Measurements from ENCODE around the gene MEGF6.

The MEGF6 gene

GRCh38 chr1:3508757-3509415 lies 102.4 kb downstream of the MEGF6 start:
- Histone ChIP-seq H3K9me3 (no peaks in the 10 kb centered on the region), H3K36me3 (no peaks in the 10 kb centered on the region), H3K4me1 (no peaks in the 10 kb centered on the region), H3K4me3 (ENCODE audit: low read depth, low read length) (no peak overlapping the region), H3K27me3 (no peaks in the 10 kb centered on the region)
- TF ChIP-seq CTCF (IDR thresholded peaks at IDR 0.05; ENCODE audit: low read depth, low read length) = no peak
- DNase-seq = no peak

GRCh38 chr1:3507636-3508275 lies 103.6 kb downstream of the MEGF6 start:
- Histone ChIP-seq H3K27me3 (no peaks in the 10 kb centered on the region), H3K4me1 (no peaks in the 10 kb centered on the region), H3K4me3 (ENCODE audit: low read depth, low read length) (no peak overlapping the region), H3K9me3 (no peaks in the 10 kb centered on the region), H3K36me3 (no peaks in the 10 kb centered on the region)
- no peak for DNase-seq
- no peak for TF ChIP-seq CTCF (IDR thresholded peaks at IDR 0.05; ENCODE audit: low read depth, low read length)

- Histone ChIP-seq H3K4me3 (ENCODE audit: low read depth, low read length) (no peak overlapping the region), H3K36me3 (no peaks in the 10 kb centered on the region), H3K27me3 (no peaks in the 10 kb centered on the region), H3K9me3 (no peaks in the 10 kb centered on the region), H3K4me1 (no peaks in the 10 kb centered on the region)
- DNase-seq = no peak
- TF ChIP-seq CTCF (IDR thresholded peaks at IDR 0.05; ENCODE audit: low read depth, low read length) = no peak
These were observed 104.4 kb downstream of the MEGF6 start for GRCh38 chr1:3506943-3507342.

- Histone ChIP-seq H3K36me3 (no peaks in the 10 kb centered on the region), H3K27me3 (no peaks in the 10 kb centered on the region), H3K4me1 (no peaks in the 10 kb centered on the region), H3K4me3 (ENCODE audit: low read depth, low read length) (no peak overlapping the region), H3K9me3 (no peaks in the 10 kb centered on the region)
- no peak for DNase-seq
- TF ChIP-seq CTCF (IDR thresholded peaks at IDR 0.05; ENCODE audit: low read depth, low read length) = no peak
These were observed 105.3 kb downstream of the MEGF6 start for GRCh38 chr1:3506041-3506440.

- Histone ChIP-seq H3K27me3 (no peaks in the 10 kb centered on the region), H3K4me1 (no peaks in the 10 kb centered on the region), H3K36me3 (no peaks in the 10 kb centered on the region), H3K4me3 (ENCODE audit: low read depth, low read length) (no peak overlapping the region), H3K9me3 (no peaks in the 10 kb centered on the region)
- TF ChIP-seq CTCF (IDR thresholded peaks at IDR 0.05; ENCODE audit: low read depth, low read length) = no peak
- DNase-seq = no peak
These were observed 106.1 kb downstream of the MEGF6 start for GRCh38 chr1:3505161-3505560.

GRCh38 chr1:3504822-3505153 lies 106.5 kb downstream of the MEGF6 start:
- TF ChIP-seq CTCF (IDR thresholded peaks at IDR 0.05; ENCODE audit: low read depth, low read length) = no peak

More at GRCh38 chr1:3504822-3505153, 106.5 kb downstream of the MEGF6 start:
- H3K27me3 ChIP-seq = no peaks in the 10 kb centered on the region
- no peaks in the 10 kb centered on the region for H3K4me1 ChIP-seq
- DNase-seq = no peak
- H3K9me3 ChIP-seq = no peaks in the 10 kb centered on the region
- H3K4me3 ChIP-seq (ENCODE audit: low read depth, low read length) = no peak overlapping the region
- H3K36me3 ChIP-seq = no peaks in the 10 kb centered on the region

Measured in BE2C (cell line).